Activated CD8-positive, alpha-beta memory T cell treated with anti-CD3 and anti-CD28 coated beads for 36 hours (primary cell): ENCODE data around the gene SP140L. TPM values are rescaled to one million over a fixed set of nuclear protein-coding genes. Genes with fewer than 3 reads are reported as not detected.
"Not testable (repeated sequence)": the region's sequence is repeated elsewhere in the genome, so short reads cannot be mapped to it uniquely, and the experiment has no call there.

ENCODE experiments used
- CTCF ChIA-PET: fragments of 350-600 bp; sonication (Branson Sonifier 250); formaldehyde crosslinking; loops from one replicate; lab custom pipeline; 2021; ENCODE audit warnings: antibody characterized with exemption; lab: Charles Lee
- POLR2A ChIA-PET: fragments of 350-600 bp; sonication (Branson Sonifier 250); formaldehyde crosslinking; loops from one replicate; lab custom pipeline; 2021; ENCODE audit warnings: antibody characterized with exemption; lab: Charles Lee
- total RNA-seq, 2 experiments: library from RNA; stranded (reverse); gene quantifications; one replicate each; pipeline ENCODE4 v1.2.3, GENCODE V29; 2021

Gene SP140L
- total RNA-seq, 2 experiments from 2014 or later, result 26.7 to 27.3 TPM

DNA sequence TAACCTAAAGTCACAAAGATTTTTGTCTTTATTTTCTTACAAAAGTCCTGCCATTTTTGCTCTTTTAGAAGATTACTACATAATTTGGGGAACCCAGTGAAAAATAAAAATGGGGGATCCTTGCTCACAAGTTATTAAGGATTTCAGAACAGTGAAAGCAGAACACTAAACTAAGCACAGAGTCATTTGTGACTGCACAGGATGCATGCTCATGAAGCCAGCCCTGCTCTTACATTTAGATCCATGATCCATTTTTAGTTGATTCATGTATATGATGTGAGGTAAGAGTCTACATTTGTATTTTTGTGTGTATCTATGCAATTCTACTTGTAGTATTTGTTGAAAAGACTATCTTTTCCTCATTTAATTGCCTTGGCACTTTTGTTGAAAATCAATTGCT is 21.8 kb downstream of the SP140L start:
- ChIA-PET POLR2A (no interaction called here), CTCF (interaction anchor here (0.6 to 1.0 kb wide), 2 partner anchors 273 to 425 kb away, joined by 3 to 4 read pairs; no protein-coding TSS in a partner anchor)

DNA sequence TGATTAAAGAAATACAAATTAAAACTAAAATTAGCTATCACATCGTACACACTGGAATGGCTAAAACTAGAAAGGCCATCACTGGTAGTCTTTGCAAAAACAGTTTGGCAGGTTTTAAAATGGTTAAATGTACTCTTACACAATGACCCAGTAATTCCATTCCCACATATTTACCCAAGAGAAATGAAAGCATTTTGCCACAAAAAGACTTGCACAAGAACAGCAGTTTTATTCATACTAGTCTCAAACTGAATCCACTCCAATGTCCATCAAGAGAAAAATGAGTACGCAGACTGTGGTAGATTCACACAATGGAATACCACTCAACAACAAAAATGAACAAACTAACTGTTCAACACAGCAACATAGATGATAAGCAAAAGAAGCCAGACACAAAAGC is 29.1 kb downstream of the SP140L start:
- POLR2A ChIA-PET, result no interaction called here
- CTCF ChIA-PET, result no interaction called here

DNA sequence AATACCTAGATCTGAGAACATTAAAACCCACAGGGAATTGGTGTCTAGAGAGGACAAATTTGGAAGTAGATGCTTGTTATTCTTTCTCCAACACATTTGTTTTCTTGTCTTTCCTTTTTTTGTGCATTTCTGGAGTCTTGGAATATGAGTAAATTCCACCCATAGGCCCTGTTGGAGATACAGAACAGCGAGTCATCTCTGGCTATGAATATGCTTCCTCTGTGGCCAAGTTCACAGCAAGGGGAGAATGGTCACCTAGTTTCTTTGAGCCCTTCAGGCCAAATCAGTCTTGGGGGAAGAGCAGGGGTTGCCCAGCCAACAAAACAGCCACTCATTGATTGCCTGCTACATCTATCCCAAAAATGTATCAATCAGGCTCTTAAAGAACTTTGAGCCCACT is 31.3 kb downstream of the SP140L start:
- POLR2A ChIA-PET, result no interaction called here
- CTCF ChIA-PET, result no interaction called here

DNA sequence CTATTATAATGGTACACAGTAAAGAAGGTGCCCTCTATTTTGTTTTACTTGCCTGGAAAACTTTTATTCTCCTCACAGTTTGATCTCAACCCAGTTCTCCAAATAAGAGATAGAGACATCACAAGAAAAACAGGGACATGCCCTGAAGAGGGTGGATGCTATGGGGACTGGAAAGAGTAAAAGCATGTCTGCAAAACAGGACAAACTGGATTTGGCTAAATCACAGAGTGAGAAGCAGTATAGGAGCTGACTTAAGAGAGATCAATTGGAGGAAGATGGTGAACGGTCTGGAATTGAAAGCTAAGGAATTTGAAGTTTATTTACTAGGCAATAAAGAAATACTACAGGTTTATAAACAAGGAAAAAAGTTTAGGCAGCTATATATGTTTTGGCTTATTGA is 33.0 kb downstream of the SP140L start:
- CTCF ChIA-PET, result interaction anchor here (1.0 kb wide), 1 partner anchor 10 kb away, joined by 3 read pairs; no protein-coding TSS in a partner anchor
- POLR2A ChIA-PET, result no interaction called here

DNA sequence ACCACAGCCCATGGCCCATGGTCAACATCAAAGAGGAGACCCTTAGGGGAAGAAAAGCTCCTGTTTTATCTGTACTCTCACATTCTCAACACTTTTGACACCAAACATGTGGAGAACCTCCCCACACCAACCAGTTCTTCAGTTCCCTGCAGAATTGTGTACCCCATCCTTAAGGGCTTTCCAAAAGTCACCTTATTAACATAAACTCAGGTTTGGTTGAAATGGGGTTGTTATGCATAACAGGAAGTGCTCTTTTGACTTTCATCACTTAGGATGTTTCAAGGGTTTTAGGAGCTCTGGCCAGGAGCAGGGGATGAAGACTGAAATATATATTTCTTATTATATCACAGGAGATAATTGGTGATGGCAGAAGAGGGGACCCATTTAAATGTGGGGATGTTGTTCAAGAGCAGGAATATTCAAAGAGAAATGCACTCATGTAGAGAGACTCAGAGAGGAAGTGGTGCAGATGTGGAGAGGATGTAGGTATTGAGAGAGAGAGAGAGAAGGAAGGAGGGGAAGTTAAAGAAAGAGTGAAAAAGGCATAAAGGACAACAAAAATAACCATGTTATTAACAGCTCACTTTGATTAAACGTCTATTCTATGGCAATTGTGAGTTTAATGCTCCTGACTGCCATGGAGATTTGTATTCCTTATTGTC is 35.2 kb downstream of the SP140L start:
- CTCF ChIA-PET, result interaction anchor here (1.2 kb wide), 1 partner anchor 148 kb away, joined by 3 read pairs; no protein-coding TSS in a partner anchor

DNA sequence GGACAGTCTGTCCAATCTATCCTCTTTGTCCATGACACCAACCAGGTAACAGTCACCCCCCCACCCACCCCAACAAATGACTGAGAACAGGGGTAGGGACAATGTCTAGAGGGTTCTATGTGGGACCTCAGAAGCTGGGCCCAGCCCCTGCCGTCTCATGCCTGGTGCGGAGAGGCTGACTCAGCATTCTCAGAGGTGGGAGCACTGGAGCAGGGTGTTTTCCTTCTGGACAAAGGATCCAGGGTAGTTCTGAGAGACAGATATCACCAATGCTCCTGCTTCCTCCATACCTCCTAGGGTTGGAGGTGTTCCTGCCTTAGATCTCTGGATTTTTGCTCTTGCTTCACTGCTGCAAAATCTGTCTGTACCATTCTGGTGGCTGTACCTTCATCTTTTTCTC is 55.1 kb downstream of the SP140L start:
- ChIA-PET POLR2A (no interaction called here), CTCF (interaction anchor here (0.6 kb wide), 1 partner anchor 593 kb away, joined by 3 read pairs; no protein-coding TSS in a partner anchor)

More for the DNA sequence above, 35.2 kb downstream of the SP140L start:
- POLR2A ChIA-PET, result no interaction called here

DNA sequence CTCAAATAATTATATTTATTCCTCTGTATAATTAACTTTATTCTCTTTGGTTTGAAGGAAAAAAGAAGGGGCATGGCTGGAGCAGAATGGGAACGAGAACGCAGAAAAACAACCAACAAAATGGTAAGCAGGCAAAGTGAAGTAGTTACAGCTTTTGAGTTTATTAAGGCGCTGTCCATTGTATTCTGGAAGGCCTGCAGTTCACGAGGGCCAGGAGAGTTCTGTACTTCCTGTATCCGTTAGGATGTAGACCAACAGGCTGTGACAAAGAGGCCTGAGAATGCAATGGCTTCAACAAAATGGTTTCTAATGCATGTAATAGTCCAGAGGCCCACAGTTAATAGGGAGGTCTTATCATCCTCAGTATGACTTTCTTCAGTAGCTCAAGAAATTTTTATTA is 56.5 kb downstream of the SP140L start:
- POLR2A ChIA-PET, result no interaction called here
- CTCF ChIA-PET, result no interaction called here

DNA sequence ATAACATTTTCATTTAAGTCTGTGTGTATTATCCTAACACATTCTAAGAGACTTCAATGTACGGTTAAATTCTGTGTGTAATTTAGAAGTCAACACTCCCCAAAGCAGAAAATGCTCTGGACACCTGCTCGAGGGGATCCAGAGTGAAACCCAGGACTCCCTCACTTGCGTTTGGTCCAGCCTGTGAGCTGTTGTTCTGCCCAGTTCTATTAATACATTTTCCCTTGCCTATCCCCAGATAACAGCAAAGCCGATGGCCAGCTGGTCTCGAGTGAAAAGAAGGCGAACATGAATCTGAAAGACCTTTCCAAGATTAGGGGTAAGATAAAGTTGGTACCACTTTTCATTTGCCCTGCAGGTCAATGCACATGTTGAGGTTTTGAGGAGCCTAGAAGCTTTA is 58.0 kb downstream of the SP140L start:
- ChIA-PET POLR2A (no interaction called here), CTCF (no interaction called here)

DNA sequence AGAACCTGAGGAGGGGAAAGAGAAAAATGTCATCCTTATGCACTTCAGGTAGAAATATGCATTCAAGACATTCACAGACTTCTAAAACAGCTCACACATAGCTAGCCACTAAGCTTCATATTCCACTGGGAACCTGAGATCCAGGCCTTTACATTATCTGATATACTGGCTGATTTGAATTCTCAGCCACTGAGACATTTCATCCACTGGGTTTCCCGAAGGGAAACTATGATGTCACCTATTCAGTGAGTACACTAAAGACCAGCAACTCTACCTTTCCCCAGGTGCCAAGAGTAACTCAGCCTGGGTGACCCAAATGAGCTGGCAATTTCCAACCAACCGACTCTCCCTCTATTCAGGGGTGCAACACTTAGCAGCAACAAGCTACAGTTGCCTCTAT is 67.3 kb downstream of the SP140L start:
- POLR2A ChIA-PET, result no interaction called here
- CTCF ChIA-PET, result no interaction called here

DNA sequence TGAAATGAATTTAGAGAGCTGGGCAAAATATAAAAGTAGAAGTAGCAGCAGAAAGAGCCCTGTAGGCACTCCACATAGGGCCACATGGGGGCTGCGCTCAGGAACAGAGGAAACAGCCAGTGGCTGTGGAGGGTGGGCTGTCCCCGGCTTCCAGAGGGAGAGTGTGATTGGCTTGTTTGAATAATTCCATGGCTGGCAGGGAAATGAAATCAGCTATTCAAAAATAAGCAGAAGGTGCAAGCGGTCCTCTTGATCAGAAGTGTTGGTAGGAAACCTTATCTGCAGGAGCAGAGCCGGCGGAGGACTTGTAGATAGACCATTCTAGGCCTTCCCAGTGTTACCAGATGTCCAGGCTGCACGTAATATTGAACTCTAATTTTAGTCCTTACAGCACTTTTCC is 71.7 kb downstream of the SP140L start:
- POLR2A ChIA-PET, CTCF ChIA-PET: not testable (repeated sequence)

DNA sequence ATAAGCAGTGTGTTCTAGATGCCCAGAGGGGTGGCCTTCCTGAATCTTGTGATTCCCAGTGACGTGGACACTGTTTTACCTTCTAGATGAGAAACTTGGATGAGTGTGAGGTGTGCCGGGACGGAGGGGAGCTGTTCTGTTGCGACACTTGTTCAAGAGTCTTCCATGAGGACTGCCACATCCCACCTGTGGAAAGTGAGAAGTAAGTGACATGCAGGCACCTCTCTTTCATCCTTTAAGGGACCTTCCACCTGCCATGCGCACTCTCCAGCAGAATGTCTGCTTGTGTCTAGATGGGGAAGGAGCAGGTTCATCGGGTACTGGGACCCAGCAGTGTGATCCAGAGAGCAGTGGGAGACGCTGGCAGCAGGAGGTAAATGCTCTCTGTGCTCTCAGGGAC is 73.0 kb downstream of the SP140L start:
- ChIA-PET CTCF (no interaction called here), POLR2A (no interaction called here)

DNA sequence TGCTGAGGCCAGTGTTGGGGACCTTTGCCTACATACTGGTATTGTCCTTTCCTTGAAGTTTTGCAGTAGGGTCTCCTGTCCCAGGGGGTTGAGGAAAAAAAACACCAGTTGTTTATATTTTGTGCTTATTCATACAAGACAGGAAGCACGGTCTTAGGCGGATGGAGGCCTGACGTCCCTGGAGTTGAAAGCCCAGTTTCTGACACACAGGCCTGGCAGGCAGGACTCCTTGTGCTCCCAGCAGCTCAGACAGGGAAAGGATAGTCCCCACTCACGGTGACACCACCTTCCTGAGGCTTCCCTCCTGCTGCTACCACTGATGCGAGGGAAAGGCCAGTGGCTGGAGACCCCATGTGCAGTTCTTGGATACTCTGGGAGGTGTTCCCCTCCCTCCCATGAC is 73.5 kb downstream of the SP140L start:
- ChIA-PET POLR2A (no interaction called here), CTCF (no interaction called here)

DNA sequence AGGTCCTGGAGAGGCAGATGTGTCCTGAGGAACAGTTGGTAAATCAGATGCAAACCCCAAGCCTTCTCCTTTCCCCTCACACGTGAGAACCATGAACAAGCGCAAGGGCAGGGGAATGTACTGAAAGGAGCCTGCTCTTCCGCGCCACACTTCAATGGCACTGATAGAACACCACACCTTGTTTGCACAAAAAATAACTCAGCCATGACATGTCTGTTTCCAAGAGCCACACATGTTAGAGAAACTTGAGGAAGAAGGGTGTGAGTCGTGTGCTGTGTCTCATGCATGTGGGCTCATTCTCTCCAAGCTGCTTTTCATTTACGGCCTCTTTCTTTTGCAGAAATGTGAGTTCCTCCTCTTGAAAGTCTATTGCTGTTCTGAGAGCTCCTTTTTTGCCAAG is 74.0 kb downstream of the SP140L start:
- CTCF ChIA-PET, POLR2A ChIA-PET: not testable (repeated sequence)

DNA sequence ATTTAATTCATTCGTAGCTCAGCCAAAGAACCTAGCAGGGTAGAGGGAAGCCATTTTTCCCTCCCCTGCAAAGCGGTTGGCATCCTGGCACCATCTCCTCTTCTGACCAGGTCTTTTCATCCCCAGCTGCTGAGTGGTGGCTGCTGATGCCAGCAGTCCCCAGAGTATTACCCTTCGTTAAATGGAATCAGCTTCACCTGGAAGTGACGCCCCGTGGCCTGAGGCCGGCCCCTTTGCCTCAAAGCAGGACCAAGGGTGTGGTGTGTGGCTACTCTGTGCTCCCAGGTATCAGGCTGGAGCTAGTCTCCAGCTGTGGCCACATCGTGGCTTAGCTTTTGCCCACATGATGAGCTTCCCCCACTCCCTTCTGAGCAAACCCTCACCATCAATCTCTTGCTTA is 76.8 kb downstream of the SP140L start:
- POLR2A ChIA-PET, result interaction anchor here (0.6 kb wide), 1 partner anchor 9 kb away, joined by 3 read pairs; no protein-coding TSS in a partner anchor
- CTCF ChIA-PET, result no interaction called here

DNA sequence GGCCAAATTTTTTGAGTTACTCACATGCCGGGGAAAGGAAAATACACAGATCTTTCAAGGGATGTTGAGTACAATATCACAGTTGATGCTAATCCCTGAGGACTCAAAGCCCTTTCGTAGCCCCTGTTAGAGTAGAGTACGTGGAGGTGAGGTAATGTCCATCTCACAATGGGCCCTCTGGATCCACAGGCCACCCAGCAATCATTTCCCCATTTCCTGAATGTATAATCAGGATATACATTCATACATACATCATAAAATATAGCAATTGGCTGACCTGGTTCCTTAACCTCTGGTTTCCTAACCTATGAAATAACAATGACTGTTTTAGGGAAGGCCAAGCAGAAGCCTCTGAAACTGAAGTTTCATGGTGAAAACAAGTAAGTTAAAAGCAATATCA is 78.8 kb downstream of the SP140L start:
- CTCF ChIA-PET, result no interaction called here

DNA sequence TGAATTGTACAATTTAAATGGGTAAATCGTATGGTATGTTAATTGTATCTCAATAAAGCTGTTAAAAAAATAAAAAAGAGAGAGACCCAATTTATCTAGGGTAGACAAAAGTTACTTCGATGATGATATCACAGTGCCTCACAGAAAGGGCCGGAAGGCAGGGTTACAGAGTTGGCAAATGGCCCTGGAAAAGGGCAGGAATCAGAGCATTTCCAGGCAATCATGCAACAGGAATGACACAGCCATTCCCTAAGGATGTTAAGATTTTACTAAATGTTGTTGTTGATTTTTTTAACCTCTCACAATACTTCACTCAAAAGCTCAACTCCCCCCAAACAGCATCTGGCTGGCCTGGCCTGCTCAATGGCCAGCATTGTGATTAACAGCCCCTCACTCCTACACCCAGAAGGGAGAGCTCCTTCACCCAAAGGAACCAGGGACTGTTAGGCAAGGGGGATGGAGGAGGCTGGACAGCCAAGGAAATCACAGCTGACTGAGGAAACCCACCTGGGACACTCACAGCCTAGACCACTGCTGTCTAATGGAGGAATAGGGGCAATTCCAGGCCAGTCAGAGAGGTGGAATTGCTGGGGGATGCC is 81.3 kb downstream of the SP140L start:
- ChIA-PET CTCF (no interaction called here), POLR2A (no interaction called here)

More for the DNA sequence above, 78.8 kb downstream of the SP140L start:
- POLR2A ChIA-PET, result no interaction called here

DNA sequence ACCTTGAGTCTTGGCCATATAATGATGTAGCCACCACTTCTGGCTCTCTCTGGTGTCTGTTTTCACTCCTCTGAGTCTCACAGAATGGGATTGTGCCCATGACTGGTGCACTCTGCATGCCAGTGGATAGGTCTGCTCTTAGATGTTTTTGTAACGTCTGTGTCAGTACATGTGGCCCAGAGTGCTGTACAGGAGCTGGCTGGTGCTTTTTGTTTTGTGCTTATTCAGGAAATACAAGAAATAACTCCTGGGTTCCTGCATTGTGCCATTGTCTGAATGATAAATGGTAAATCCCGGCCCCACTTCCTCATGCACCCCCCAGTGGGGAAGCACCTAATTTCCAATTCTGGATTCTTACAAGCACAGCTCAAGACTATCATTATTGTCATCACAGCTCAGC is 82.3 kb downstream of the SP140L start:
- CTCF ChIA-PET, result interaction anchor here (0.6 kb wide), 1 partner anchor 178 kb away, joined by 3 read pairs; no protein-coding TSS in a partner anchor
- POLR2A ChIA-PET, result not testable (repeated sequence)

DNA sequence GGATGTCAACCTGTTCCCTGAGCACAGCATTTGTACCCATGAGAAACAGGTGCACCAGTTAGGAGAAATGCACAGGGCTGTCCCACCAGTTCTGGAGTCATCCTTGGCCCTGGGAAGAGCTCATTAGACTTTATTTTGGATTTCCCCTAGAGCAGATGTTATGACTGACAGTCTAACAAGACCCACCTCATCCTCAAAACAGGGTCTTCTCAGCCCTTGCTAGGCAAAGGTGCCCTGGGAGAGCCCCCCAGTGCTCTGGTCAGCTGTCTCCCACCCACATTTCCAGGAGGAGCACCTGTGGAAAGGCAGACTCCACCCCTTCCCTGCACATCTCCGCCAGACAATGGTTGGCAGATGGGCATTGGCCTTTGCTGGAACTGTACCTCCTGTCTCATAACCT is 83.3 kb downstream of the SP140L start:
- ChIA-PET CTCF (no interaction called here), POLR2A (no interaction called here)

DNA sequence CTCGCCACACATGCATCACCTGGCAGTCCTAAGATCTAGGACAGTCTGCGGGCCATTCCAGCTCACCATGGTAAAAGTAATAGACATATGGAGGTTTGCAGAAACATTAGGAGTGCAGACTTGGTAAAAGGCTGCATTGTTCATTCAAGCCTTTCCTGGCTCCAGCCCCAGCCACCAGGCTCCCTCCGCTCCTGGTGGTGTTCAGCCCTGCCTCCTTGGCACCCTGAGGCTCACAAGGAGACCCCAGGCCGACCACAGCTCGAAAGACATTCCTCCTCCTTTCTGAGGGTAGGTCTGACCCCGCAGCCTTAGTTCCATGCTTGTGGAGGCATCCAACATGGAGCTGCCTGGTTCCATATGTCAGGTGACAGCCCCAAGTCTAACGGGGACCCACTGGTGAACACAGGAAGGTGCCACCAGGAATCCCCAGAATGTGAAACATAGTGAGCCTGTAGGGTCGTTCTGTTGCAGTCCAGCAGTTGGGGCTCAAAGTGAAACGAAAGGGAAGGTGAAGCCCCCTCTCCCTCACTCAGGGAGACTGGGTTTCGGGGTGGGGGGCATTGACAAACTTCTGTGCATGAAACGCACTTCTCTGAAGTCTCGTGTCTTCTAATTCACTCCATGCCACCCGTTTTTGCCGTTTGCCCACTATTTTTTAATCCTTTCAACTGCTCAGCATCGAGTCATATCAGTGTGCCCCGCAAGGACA is 84.0 kb downstream of the SP140L start:
- ChIA-PET CTCF (interaction anchor here (0.6 to 1.0 kb wide), 2 partner anchors 15 to 386 kb away, joined by 3 read pairs; no protein-coding TSS in a partner anchor), POLR2A (no interaction called here)
